Adrenal gland (tissue), 12 donors: ENCODE measurements around the gene S100A8. TPM values are rescaled to one million over a fixed set of nuclear protein-coding genes. Genes with fewer than 3 reads are reported as not detected.

Experiments used
- DNase-seq, 7 donors: peaks; one replicate each; pipeline ENCODE4 v3.0.0-alpha.2; 2019 to 2020
- H3K27ac ChIP-seq, 5 donors: fragments of 200-600 bp; sonication (generic) in 4 of 5; 1 replicate in 3 of 5; 2 replicates in 2 of 5; pipeline versions ENCODE4 v1.5.1 to v1.8.0; 2016 to 2020; ENCODE audit warnings: mild to moderate bottlenecking in 1 of 5
- H3K27me3 ChIP-seq: fragments of 200-600 bp; 2 replicates; pipeline ENCODE4 v1.8.0; 2021
- H3K36me3 ChIP-seq, 2 donors: fragments of 200-600 bp; replicated peaks in 1 of 2; 1 replicate in 1 of 2; 2 replicates in 1 of 2; pipeline versions ENCODE4 v1.5.1 to v1.8.0; 2018 to 2022
- H3K4me1 ChIP-seq, 2 donors: fragments of 200-600 bp; replicated peaks in 1 of 2; 1 replicate in 1 of 2; 2 replicates in 1 of 2; pipeline versions ENCODE4 v1.5.1 to v1.8.0; 2018 to 2021
- H3K4me3 ChIP-seq, 4 donors: fragments of 200-600 bp; sonication (generic) in 3 of 4; one replicate each; pipeline ENCODE4 v1.5.1; 2016 to 2018
- H3K9me3 ChIP-seq, 3 donors: fragments of 200-600 bp; sonication (generic) in 1 of 3; replicated peaks in 1 of 3; 1 replicate in 2 of 3; 2 replicates in 1 of 3; pipeline versions ENCODE4 v1.5.1 to v1.8.0; 2016 to 2021
- CTCF ChIP-seq, 6 experiments: fragments of 450-650 bp in 4 of 6; fragments of 200-600 bp in 2 of 6; sonication (generic) in 1 of 6; IDR thresholded peaks; 1 replicate in 5 of 6; 2 replicates in 1 of 6; pipeline versions ENCODE4 v1.5.1 to v1.8.0; 2016 to 2021; ENCODE audit warnings: antibody characterized with exemption in 6 of 6, mild to moderate bottlenecking in 2 of 6, moderate library complexity in 1 of 6
- POLR2A ChIP-seq, 2 donors: fragments of 450-650 bp; IDR thresholded peaks; one replicate each; pipeline ENCODE4 v1.6.1; 2017; ENCODE audit warnings: antibody characterized with exemption in 2 of 2, mild to moderate bottlenecking in 2 of 2, moderate library complexity in 1 of 2
- WGBS, 4 donors: extraction: QIAGEN DNeasy Blood & Tissue Kit in 2 of 4; methylation state at CpG; one replicate each; pipeline versions ENCODE4 v1.1.5 to v1.1.7; 2013 to 2017; 5-methylcytosine and 5-hydroxymethylcytosine counted together
- intact Hi-C, 2 donors: fragments of 100-400 bp; cut with DNase I; formaldehyde crosslinking; loops; one replicate each; pipeline versions ENCODE4 v1.14.1 to v1.15.0; 2022 to 2023
- polyA plus RNA-seq, 3 donors: library from polyadenylated mRNA; stranded (reverse); fragments of 200-250 nt in 2 of 3; fragments of 350-450 nt in 1 of 3; fragmentation: Illumina TruSeq in 1 of 3; extraction: RNeasy Lipid Tissue Mini Kit (QIAGEN cat#74804) in 1 of 3; gene quantifications; one replicate each; pipeline ENCODE4 v1.2.3, GENCODE V29; 2013 to 2014
- total RNA-seq, 9 donors: library from RNA; depleted of rRNA in 4 of 9; stranded (reverse); fragments of >200 nt in 4 of 9; fragments of 120-200 nt in 1 of 9; fragmentation: NEBNext Ultra II Directional in 1 of 9; extraction: Animal tissue kit (Norgen Biotek cat#: 25700) in 1 of 9; gene quantifications; one replicate each; pipeline versions ENCODE4 v1.1.0 to v1.2.4, GENCODE V29; 2013 to 2023
- donor health status: healthy with polysubstance abuse.
- donor health status: Bipolar disorder and iron deficiency.
- donor health status: DM: yes; HTN: yes; CAD: no.
- donor health status: DM: no; HTN: no; CAD: no.
- donor health status: DM: no; HTN: no; CAD: no.
- donor health status: DM: yes; HTN: yes; CAD: no.

S100A8 gene
- total and polyA plus RNA-seq, 12 donors, result 3.4 to 257 (median 58.0) TPM

- Histone ChIP-seq H3K27me3 (peaks cover 12% of the 10 kb centered on the region), H3K4me3 (no peak overlapping the region), H3K4me1 (no peaks in the 10 kb centered on the region), H3K27ac (no peak overlapping the region), H3K9me3 (no peaks in the 10 kb centered on the region), H3K36me3 (no peaks in the 10 kb centered on the region)
- TF ChIP-seq POLR2A (IDR thresholded peaks at IDR 0.05) (no peak), CTCF (IDR thresholded peaks at IDR 0.05) (peak; percentile 30 to 64 (median 46))
- intact Hi-C loops, result no loop called here
- peak in 6 of 7 donors; percentile 59 to 76 (median 68) for DNase-seq
- 43 to 60% (median 53%) methylated on average over 8 to 10 of the region's 10 CpGs for WGBS, 4 donors
Observed at GRCh38 chr1:153355445-153356071, 35.3 kb downstream of the S100A8 start.

- TF ChIP-seq POLR2A (IDR thresholded peaks at IDR 0.05) (no peak), CTCF (IDR thresholded peaks at IDR 0.05) (no peak)
- no peaks in the 10 kb centered on the region for H3K9me3 ChIP-seq
- no peak overlapping the region for H3K27ac ChIP-seq
- 63 to 77% (median 66%) methylated on average over 5 to 8 of the region's 8 CpGs for WGBS, 4 donors
- peak in 1 of 7 donors; percentile 10 for DNase-seq
- H3K4me3 ChIP-seq, result no peak overlapping the region
- H3K4me1 ChIP-seq, result no peaks in the 10 kb centered on the region
- H3K27me3 ChIP-seq, result peaks cover 18% of the 10 kb centered on the region
- H3K36me3 ChIP-seq, result no peaks in the 10 kb centered on the region
- intact Hi-C loops, result loop anchor here in 1 of 2 donors (5.0 kb wide), 1 partner anchor 143 kb away; no protein-coding TSS in a partner anchor
Observed at GRCh38 chr1:153354515-153355193, 36.2 kb downstream of the S100A8 start.

GRCh38 chr1:153353226-153353947 is 37.5 kb downstream of the S100A8 start:
- H3K4me3 ChIP-seq, result no peak overlapping the region
- no peaks in the 10 kb centered on the region for H3K36me3 ChIP-seq
- peaks cover 26% of the 10 kb centered on the region for H3K27me3 ChIP-seq
- TF ChIP-seq POLR2A (IDR thresholded peaks at IDR 0.05) (no peak), CTCF (IDR thresholded peaks at IDR 0.05) (no peak)
- no peaks in the 10 kb centered on the region for H3K4me1 ChIP-seq
- intact Hi-C loops, result loop anchor here (2.0 to 5.0 kb wide), 2 partner anchors 141 to 144 kb away; no protein-coding TSS in a partner anchor
- peak in 1 of 7 donors; percentile 12 for DNase-seq
- 64 to 83% (median 72%) methylated on average over 7 of the region's 7 CpGs for WGBS, 4 donors
- no peaks in the 10 kb centered on the region for H3K9me3 ChIP-seq
- no peak overlapping the region for H3K27ac ChIP-seq

- TF ChIP-seq POLR2A (IDR thresholded peaks at IDR 0.05) (no peak), CTCF (IDR thresholded peaks at IDR 0.05) (peak; percentile 84 to 96 (median 88))
- Histone ChIP-seq H3K4me1 (no peaks in the 10 kb centered on the region), H3K4me3 (no peak overlapping the region), H3K36me3 (no peaks in the 10 kb centered on the region), H3K27ac (no peak overlapping the region), H3K27me3 (peaks cover 26% of the 10 kb centered on the region), H3K9me3 (no peaks in the 10 kb centered on the region)
- peak; percentile 63 to 90 (median 77) for DNase-seq
- WGBS, 4 donors, result 0 to 3% (median 0%) methylated on average over 4 of the region's 4 CpGs
- intact Hi-C loops, result loop anchor here (2.0 to 5.0 kb wide), 2 partner anchors 142 to 145 kb away; no protein-coding TSS in a partner anchor
Observed at GRCh38 chr1:153352523-153352922, 38.4 kb downstream of the S100A8 start.
